Vagina (tissue), 2 donors: Measurements from ENCODE around the gene DAPP1. TPM values are rescaled to one million over a fixed set of nuclear protein-coding genes. Genes with fewer than 3 reads are reported as not detected.

ENCODE experiments used
- DNase-seq, 2 donors: peaks; one replicate each; pipeline ENCODE4 v3.0.0-alpha.2; 2017; ENCODE audit errors: extremely low spot score in 2 of 2
- H3K27ac ChIP-seq: fragments of 200-600 bp; sonication (generic); one replicate; pipeline ENCODE4 v1.5.1; 2019
- H3K27me3 ChIP-seq: fragments of 200-600 bp; sonication (generic); one replicate; pipeline ENCODE4 v1.5.1; 2019
- H3K36me3 ChIP-seq, 2 donors: fragments of 200-600 bp; sonication (generic); one replicate each; pipeline ENCODE4 v1.5.1; 2017 to 2019
- H3K4me1 ChIP-seq: fragments of 200-600 bp; sonication (generic); one replicate; pipeline ENCODE4 v1.5.1; 2019
- H3K4me3 ChIP-seq, 2 donors: fragments of 200-600 bp; sonication (generic); 1 replicate in 1 of 2; 2 replicates in 1 of 2; pipeline ENCODE4 v1.5.1; 2016 to 2019
- H3K9me3 ChIP-seq: fragments of 200-600 bp; sonication (generic); one replicate; pipeline ENCODE4 v1.5.1; 2019
- CTCF ChIP-seq, 3 experiments: fragments of 450-650 bp in 2 of 3; fragments of 200-600 bp in 1 of 3; sonication (generic) in 1 of 3; IDR thresholded peaks; one replicate each; pipeline ENCODE4 v1.5.1; 2017 to 2019; ENCODE audit warnings: antibody characterized with exemption in 3 of 3, mild to moderate bottlenecking in 2 of 3, moderate library complexity in 2 of 3
- POLR2A ChIP-seq, 2 donors: fragments of 450-650 bp; IDR thresholded peaks; one replicate each; pipeline ENCODE4 v1.6.1; 2017; ENCODE audit warnings: antibody characterized with exemption in 2 of 2, mild to moderate bottlenecking in 2 of 2, moderate library complexity in 2 of 2
- POLR2AphosphoS5 ChIP-seq, 2 donors: sonication (generic); formaldehyde crosslinking; IDR thresholded peaks; one replicate each; pipeline ENCODE4 v1.9.0; 2017; ENCODE audit warnings: antibody characterized with exemption in 2 of 2, mild to moderate bottlenecking in 2 of 2, low read depth in 1 of 2; ENCODE audit not compliant: insufficient read depth in 1 of 2
- intact Hi-C: fragments of 100-400 bp; cut with DNase I; formaldehyde crosslinking; loops from one replicate; pipeline ENCODE4 v1.15.1; 2023
- total RNA-seq: library from RNA; depleted of rRNA; stranded (reverse); fragments of >200 nt; gene quantifications from one replicate; pipeline ENCODE4 v1.2.3, GENCODE V29; 2016

Gene DAPP1
- total RNA-seq, 1 donor from 2014 or later = 22.6 TPM

GRCh38 chr4:99834569-99834968 lies 17.9 kb downstream of the DAPP1 start:
- no peaks in the 10 kb centered on the region for H3K9me3 ChIP-seq
- TF ChIP-seq POLR2AphosphoS5 (IDR thresholded peaks at IDR 0.05; ENCODE audit: insufficient read depth in 1 of 2, low read depth in 1 of 2) = no peak
- no peak for TF ChIP-seq POLR2A (IDR thresholded peaks at IDR 0.05)
- no peak for TF ChIP-seq CTCF (IDR thresholded peaks at IDR 0.05)
- H3K4me1 ChIP-seq = peaks cover 11% of the 10 kb centered on the region
- intact Hi-C loops = no loop called here
- DNase-seq = no peak
- H3K4me3 ChIP-seq = no peak overlapping the region
- H3K36me3 ChIP-seq = no peaks in the 10 kb centered on the region
- H3K27ac ChIP-seq = no peak overlapping the region
- H3K27me3 ChIP-seq = no peaks in the 10 kb centered on the region

- Histone ChIP-seq H3K4me1 (peaks cover 11% of the 10 kb centered on the region), H3K4me3 (no peak overlapping the region), H3K9me3 (no peaks in the 10 kb centered on the region), H3K27ac (no peak overlapping the region), H3K36me3 (no peaks in the 10 kb centered on the region), H3K27me3 (no peaks in the 10 kb centered on the region)
- intact Hi-C loops = no loop called here
- TF ChIP-seq POLR2AphosphoS5 (IDR thresholded peaks at IDR 0.05; ENCODE audit: insufficient read depth in 1 of 2, low read depth in 1 of 2) (no peak), CTCF (IDR thresholded peaks at IDR 0.05) (no peak), POLR2A (IDR thresholded peaks at IDR 0.05) (no peak)
- no peak for DNase-seq
Measured at GRCh38 chr4:99835942-99836341, 19.3 kb downstream of the DAPP1 start.

GRCh38 chr4:99838927-99839326 lies 22.3 kb downstream of the DAPP1 start:
- no peak for TF ChIP-seq POLR2AphosphoS5 (IDR thresholded peaks at IDR 0.05; ENCODE audit: insufficient read depth in 1 of 2, low read depth in 1 of 2)
- no peak for TF ChIP-seq POLR2A (IDR thresholded peaks at IDR 0.05)
- TF ChIP-seq CTCF (IDR thresholded peaks at IDR 0.05) = no peak
- Histone ChIP-seq H3K4me3 (no peak overlapping the region), H3K9me3 (no peaks in the 10 kb centered on the region), H3K27ac (no peak overlapping the region), H3K36me3 (no peaks in the 10 kb centered on the region), H3K4me1 (peaks cover 2% of the 10 kb centered on the region), H3K27me3 (no peaks in the 10 kb centered on the region)
- intact Hi-C loops = no loop called here
- DNase-seq = no peak

- Histone ChIP-seq H3K9me3 (no peaks in the 10 kb centered on the region), H3K27me3 (no peaks in the 10 kb centered on the region), H3K36me3 (no peaks in the 10 kb centered on the region), H3K27ac (no peak overlapping the region), H3K4me3 (no peak overlapping the region), H3K4me1 (no peaks in the 10 kb centered on the region)
- intact Hi-C loops = no loop called here
- no peak for TF ChIP-seq POLR2A (IDR thresholded peaks at IDR 0.05)
- no peak for TF ChIP-seq POLR2AphosphoS5 (IDR thresholded peaks at IDR 0.05; ENCODE audit: insufficient read depth in 1 of 2, low read depth in 1 of 2)
- TF ChIP-seq CTCF (IDR thresholded peaks at IDR 0.05) = no peak
- DNase-seq = no peak
Measured at GRCh38 chr4:99841129-99841528, 24.5 kb downstream of the DAPP1 start.

- Histone ChIP-seq H3K27ac (no peak overlapping the region), H3K9me3 (no peaks in the 10 kb centered on the region), H3K36me3 (no peaks in the 10 kb centered on the region), H3K27me3 (no peaks in the 10 kb centered on the region), H3K4me1 (no peaks in the 10 kb centered on the region), H3K4me3 (no peak overlapping the region)
- DNase-seq = no peak
- TF ChIP-seq POLR2AphosphoS5 (IDR thresholded peaks at IDR 0.05; ENCODE audit: insufficient read depth in 1 of 2, low read depth in 1 of 2) = no peak
- no peak for TF ChIP-seq POLR2A (IDR thresholded peaks at IDR 0.05)
- no peak for TF ChIP-seq CTCF (IDR thresholded peaks at IDR 0.05)
- intact Hi-C loops = no loop called here
Measured at GRCh38 chr4:99843413-99843812, 26.8 kb downstream of the DAPP1 start.
